Muscle of leg (tissue), 11 donors: ENCODE results near the gene CCL4L2. TPM values are rescaled to one million over a fixed set of nuclear protein-coding genes. Genes with fewer than 3 reads are reported as not detected.
"Not testable (repeated sequence)": the region's sequence is repeated elsewhere in the genome, so short reads cannot be mapped to it uniquely, and the experiment has no call there.

Experiments used
- DNase-seq: peaks from one replicate; pipeline ENCODE4 v3.0.0; 2013
- H3K27ac ChIP-seq: one replicate; pipeline ENCODE4 v1.5.1; 2013; ENCODE audit warnings: mild to moderate bottlenecking, low read length, control low read depth
- H3K27me3 ChIP-seq: one replicate; pipeline ENCODE4 v1.6.1; 2013; ENCODE audit warnings: low read length; ENCODE audit not compliant: control insufficient read depth, insufficient read depth
- H3K36me3 ChIP-seq: one replicate; pipeline ENCODE4 v1.6.1; 2013; ENCODE audit warnings: low read length; ENCODE audit not compliant: control insufficient read depth, insufficient read depth
- H3K4me1 ChIP-seq: one replicate; pipeline ENCODE4 v1.6.1; 2013; ENCODE audit warnings: low read length; ENCODE audit not compliant: control insufficient read depth, insufficient read depth
- H3K4me3 ChIP-seq: one replicate; pipeline ENCODE4 v1.5.1; 2013; ENCODE audit warnings: low read length, control low read depth
- H3K9me3 ChIP-seq: replicated peaks from 2 replicates; pipeline ENCODE4 v1.6.1; 2013; ENCODE audit warnings: low read depth, low read length; ENCODE audit not compliant: control insufficient read depth
- WGBS: methylation state at CpG from one replicate; pipeline ENCODE4 v1.1.5; 2013; ENCODE audit warnings: missing lambda C conversion rate; ENCODE audit not compliant: insufficient coverage; 5-methylcytosine and 5-hydroxymethylcytosine counted together
- polyA plus RNA-seq, 8 donors: library from polyadenylated mRNA; unstranded; fragments of 120-200 nt; gene quantifications; one replicate each; pipeline versions ENCODE4 v1.2.1 to v1.2.3, GENCODE V29; 2013; ENCODE audit warnings: inconsistent platforms in 1 of 8, low replicate concordance in 1 of 8; ENCODE audit not compliant: insufficient read length in 8 of 8, insufficient read depth in 1 of 8
- total RNA-seq: library from RNA; stranded (reverse); fragments of 120-200 nt; gene quantifications from one replicate; pipeline ENCODE4 v1.2.4, GENCODE V29; 2013

CCL4L2 gene
- total and polyA plus RNA-seq, 9 donors: 0.88 to 13.6 (median 2.8) TPM; not detected in 1

DNA sequence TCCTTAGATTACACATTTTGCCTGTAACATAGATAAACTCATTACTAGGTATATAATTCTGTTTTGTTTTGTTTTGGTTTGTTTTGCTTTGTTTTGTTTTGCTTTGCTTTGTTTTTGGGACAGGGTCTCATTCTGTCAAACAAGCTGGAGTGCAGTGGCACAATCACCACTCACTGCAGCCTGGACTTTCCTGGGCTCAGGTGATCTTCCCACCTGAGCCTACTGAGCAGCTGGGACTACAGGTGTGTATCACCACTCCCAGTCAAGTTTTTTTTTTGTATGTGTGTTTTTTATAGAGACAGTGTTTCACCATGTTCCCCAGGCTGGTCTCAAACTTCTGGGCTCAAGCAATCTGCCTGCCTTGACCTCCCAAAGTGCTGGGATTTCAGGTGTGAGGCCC is 1.3 kb upstream of the CCL4L2 start:
- Histone ChIP-seq H3K27me3 (no peaks in the 10 kb centered on the region), H3K4me3 (no peak overlapping the region), H3K9me3 (no peaks in the 10 kb centered on the region), H3K4me1 (no peaks in the 10 kb centered on the region), H3K27ac (no peak overlapping the region), H3K36me3 (no peaks in the 10 kb centered on the region)
- DNase-seq: no peak

DNA sequence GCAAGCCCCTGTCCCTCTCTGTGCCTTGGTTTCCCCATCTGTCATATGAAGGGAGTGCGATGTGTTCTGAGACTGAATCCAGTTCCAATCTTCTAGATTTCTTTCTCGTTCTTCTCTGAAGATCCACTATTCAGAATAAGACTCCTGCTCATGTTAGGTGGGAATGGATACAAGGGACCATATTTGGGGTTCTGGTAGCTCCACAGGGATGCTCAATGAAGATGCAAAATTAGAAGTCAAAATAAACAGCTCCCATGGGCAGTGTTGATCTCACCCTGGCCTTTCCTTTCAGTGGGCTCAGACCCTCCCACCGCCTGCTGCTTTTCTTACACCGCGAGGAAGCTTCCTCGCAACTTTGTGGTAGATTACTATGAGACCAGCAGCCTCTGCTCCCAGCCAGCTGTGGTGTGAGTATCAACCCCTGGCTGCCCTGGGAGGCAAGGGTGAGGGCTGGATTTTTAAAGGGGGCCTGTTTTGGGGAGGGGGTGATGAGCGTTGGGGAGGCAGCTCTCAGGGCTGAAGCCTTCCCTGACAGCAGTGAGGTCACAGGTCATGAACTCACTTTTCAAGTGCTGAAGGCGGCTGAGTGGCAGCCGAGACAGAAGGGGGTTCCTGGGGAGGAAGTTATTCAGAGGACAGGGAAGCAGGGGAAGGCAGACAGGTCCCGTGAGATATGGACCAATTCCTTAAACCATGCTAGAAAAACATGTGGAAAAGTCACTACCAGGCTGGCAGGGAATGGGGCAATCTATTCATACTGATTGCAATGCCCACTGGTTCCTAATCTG is 815 bp downstream of the CCL4L2 start:
- not testable (repeated sequence) for DNase-seq, H3K4me1 ChIP-seq, H3K9me3 ChIP-seq, H3K4me3 ChIP-seq, H3K27me3 ChIP-seq, H3K27ac ChIP-seq, H3K36me3 ChIP-seq
- 30% methylated on average over 4 of the region's 10 CpGs for WGBS

DNA sequence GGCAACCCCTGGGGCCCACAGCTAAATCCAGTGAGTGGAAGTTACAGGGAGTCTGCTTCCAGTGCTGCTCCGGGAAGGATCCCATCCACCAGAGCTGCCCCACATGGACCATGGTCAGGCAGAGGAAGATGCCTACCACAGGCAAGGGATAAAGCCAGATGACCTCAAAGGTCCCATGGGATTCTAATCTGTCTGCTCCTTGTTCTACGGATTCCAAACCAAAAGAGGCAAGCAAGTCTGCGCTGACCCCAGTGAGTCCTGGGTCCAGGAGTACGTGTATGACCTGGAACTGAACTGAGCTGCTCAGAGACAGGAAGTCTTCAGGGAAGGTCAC is 1.4 kb downstream of the CCL4L2 start:
- Histone ChIP-seq H3K27ac (no peak overlapping the region), H3K27me3 (no peaks in the 10 kb centered on the region), H3K4me1 (no peaks in the 10 kb centered on the region)

DNA sequence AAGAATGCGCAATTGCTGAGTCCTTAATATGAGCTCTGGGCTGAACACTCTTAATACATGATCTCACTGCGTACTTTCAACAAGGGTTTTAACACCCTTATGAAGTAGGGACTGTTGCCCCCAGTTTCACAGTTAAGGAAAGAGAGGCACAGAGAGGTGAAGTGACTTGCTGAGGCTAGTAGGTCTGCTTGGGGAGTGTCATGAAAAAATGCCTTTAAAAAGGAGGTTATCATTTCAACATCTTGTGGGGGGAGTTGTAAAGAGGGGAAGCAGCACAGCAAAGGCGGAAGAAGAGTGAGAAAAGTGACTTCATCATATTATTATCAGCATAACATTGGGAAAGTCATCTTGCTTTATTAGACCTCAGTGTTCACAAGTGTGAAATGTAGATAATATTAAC is 2.1 kb downstream of the CCL4L2 start:
- Histone ChIP-seq H3K9me3 (no peaks in the 10 kb centered on the region), H3K27me3 (no peaks in the 10 kb centered on the region), H3K4me3 (no peak overlapping the region), H3K27ac (no peak overlapping the region), H3K36me3 (no peaks in the 10 kb centered on the region), H3K4me1 (no peaks in the 10 kb centered on the region)
- no peak for DNase-seq
- no CpG with 5 or more reads among the region's 3 CpGs for WGBS

More for the DNA sequence above, 1.4 kb downstream of the CCL4L2 start:
- DNase-seq: no peak
- Histone ChIP-seq H3K4me3 (no peak overlapping the region), H3K9me3 (no peaks in the 10 kb centered on the region), H3K36me3 (no peaks in the 10 kb centered on the region)
- WGBS: 50% methylated on average over 3 of the region's 4 CpGs

DNA sequence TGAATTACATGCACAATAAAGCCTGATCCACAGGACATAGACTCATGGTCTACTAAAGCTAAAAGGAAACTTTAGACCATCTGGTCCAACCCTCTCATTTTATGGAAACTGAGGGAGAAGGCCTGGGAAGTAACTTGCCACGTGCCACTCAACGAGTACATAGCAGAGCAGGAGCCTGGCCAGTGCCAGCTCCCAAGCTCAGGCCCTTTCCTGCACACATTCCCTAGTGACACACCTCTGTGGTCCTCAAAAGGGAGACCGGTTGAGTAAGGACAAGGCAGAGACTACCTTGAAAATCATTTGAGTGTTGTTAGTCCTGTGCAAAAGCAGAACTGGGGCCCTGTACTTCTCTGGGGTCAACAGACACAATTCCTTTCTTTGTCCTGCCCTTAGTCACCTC is 2.8 kb downstream of the CCL4L2 start:
- no peaks in the 10 kb centered on the region for H3K9me3 ChIP-seq
- H3K4me1 ChIP-seq: no peaks in the 10 kb centered on the region
- no peak for DNase-seq
- no peaks in the 10 kb centered on the region for H3K36me3 ChIP-seq
- no peaks in the 10 kb centered on the region for H3K27me3 ChIP-seq
- H3K4me3 ChIP-seq: no peak overlapping the region
- WGBS: no CpG with 5 or more reads among the region's 3 CpGs
- H3K27ac ChIP-seq: no peak overlapping the region

DNA sequence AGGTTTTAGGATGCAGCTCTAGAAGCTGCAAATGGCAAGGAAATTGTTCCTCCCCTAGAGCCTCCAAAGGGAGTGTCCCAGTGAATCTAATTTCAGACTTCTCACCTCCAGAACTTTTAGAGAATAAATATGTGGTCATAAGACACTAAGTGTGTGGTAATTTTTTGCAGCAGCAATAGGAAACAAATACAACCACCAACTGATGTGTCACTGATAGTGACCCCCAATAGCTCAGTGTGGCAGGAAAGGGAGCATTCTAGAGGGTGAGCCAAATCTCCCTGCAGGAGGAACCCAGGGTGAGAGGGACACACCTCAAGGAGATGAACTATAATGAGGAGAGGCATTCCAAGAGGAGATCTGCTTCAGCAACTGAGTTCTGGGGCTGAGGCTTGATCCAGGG is 4.1 kb downstream of the CCL4L2 start:
- Histone ChIP-seq H3K4me3 (no peak overlapping the region), H3K4me1 (no peaks in the 10 kb centered on the region), H3K27me3 (no peaks in the 10 kb centered on the region), H3K36me3 (no peaks in the 10 kb centered on the region), H3K9me3 (no peaks in the 10 kb centered on the region), H3K27ac (no peak overlapping the region)
- no peak for DNase-seq

DNA sequence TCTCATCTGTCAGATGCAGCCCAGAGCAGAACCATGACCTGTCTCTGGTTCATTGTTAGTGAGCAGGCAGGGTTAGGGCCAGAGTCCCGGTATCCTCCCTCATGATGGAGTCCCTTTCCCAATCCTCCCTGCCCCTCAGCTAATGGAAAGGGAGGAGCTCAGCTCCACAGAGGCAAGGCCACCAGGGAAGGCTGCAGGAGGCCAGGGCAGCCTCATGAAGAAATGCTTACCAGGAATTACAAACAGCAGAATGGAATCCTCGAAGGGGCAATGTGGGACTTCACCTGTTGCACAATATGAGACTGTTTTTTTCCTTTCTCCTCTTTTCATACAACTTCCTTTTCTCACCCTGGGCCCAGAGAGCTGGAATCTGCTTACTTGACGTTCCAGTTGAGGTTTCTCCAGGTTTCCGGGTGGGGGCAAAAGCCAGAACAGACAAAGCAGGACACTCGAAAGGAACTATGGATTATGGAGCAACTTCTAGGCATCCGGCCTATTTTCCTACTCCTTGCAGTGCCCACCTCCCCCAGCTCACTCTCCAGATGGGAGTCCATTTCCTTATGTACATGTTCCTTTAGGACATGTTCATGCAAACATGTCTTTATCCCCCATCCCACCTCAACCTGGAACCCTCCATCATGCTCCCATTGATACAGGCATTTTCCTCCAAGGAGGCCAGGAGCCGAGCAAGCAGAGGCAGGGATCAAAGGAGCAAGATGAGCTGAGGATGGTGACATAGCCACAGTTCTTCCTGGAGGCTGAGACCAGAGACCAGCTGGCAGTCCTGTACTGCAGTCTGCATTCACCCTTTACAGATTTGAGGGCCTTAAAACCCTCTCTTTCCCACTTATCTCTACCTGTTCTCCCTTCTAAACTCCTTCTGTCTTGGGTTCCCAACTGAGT is 4.8 kb downstream of the CCL4L2 start:
- not testable (repeated sequence) for H3K27ac ChIP-seq, H3K27me3 ChIP-seq, H3K36me3 ChIP-seq, H3K4me3 ChIP-seq, H3K4me1 ChIP-seq, H3K9me3 ChIP-seq
- WGBS: 61% methylated on average over 3 of the region's 7 CpGs
- peak; percentile 54 for DNase-seq

DNA sequence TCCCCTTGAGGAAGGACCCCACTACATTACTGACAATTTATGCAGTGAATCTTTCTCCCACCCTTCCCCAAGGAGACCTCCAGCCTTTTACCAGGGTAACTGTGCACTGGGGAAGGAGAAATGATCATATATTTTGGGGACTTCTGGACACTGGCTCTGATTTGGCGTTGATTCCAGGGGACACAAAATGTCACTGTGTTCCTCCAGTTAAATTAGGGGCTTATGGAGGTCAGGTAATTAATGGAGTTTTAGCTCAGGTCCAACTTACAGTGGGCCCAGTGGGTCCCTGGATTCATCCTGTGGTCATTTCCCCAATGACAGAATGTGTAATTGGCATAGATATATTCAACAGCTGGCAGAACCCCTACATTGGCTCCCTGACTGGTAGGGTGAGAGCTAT is 8.7 kb downstream of the CCL4L2 start:
- not testable (repeated sequence) for H3K9me3 ChIP-seq, H3K27ac ChIP-seq, H3K4me3 ChIP-seq, H3K27me3 ChIP-seq, H3K36me3 ChIP-seq, DNase-seq, H3K4me1 ChIP-seq
- no CpG with 5 or more reads among the region's 1 CpG for WGBS

DNA sequence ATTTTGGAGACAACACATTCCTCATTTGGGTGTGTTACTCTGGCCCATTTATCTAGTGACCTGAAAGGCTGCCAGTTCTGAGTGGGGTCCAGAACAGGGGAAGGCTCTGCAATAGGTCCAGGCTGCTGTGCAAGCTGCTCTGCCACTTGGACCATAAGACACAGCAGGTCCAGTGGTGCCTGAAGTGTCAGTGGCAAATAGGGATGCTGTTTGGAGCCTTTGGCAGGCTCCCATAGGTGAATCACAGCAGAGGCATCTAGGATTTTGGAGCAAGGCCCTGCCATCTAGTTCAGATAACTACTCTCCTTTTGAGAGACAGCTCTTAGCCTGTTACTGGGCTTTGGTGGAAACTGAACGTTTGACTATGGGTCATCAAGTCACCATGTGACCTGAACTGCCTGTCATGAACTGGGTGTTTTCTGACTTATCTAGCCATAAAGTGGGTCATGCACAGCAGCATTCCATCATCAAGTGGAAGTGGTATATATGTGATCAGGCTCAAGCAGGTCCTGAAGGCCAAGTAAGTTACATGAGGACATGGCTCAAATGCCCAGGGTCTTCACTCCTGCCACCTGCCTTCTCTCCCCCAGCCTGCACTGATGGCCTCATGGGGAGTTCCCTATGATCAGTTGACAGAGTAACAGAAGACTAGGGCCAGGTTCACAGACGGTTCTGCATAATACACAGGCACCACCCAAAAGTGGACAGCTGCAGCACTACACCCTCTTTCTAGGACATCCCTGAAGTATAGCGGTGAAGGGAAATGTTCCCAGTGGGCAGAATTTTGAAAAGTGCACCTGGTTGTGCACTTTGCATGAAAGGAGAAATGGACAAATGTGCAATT is 10.1 kb downstream of the CCL4L2 start:
- H3K36me3 ChIP-seq, H3K4me3 ChIP-seq, H3K9me3 ChIP-seq, H3K27ac ChIP-seq, DNase-seq, H3K4me1 ChIP-seq, H3K27me3 ChIP-seq: not testable (repeated sequence)
- 68% methylated on average over 2 of the region's 3 CpGs for WGBS

DNA sequence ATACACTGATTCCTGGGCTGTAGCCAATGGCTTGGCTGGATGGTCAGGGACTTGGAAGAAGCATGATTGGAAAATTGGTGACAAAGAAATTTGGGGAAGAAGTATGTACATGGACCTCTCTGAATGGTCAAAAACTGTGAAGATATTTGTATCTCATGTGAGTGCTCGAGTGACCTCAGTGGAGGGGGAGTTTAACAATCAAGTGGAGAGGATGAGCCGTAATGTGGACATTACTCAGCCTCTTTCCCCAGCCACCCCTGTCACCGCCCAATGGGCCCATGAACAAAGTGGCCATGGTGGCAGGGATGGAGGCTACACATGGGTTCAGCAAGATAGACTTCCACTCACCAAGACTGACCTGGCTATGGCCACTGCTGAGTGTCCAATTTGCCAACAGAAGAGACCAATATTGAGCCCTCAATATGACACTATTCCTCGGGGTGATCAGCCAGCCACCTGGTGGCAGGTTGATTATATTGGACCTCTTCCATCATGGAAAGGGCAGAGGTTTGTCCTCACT is 10.8 kb downstream of the CCL4L2 start:
- not testable (repeated sequence) for H3K27me3 ChIP-seq, H3K27ac ChIP-seq, DNase-seq, H3K4me3 ChIP-seq, H3K9me3 ChIP-seq, H3K4me1 ChIP-seq, H3K36me3 ChIP-seq
- 60% methylated on average over 1 of the region's 4 CpGs for WGBS
